ENCODE results near the gene JAG2. TPM values are rescaled to one million over a fixed set of nuclear protein-coding genes. Genes with fewer than 3 reads are reported as not detected.

Gene JAG2
- total RNA-seq, result 0.53 and 0.58 TPM in 2 replicates

DNA sequence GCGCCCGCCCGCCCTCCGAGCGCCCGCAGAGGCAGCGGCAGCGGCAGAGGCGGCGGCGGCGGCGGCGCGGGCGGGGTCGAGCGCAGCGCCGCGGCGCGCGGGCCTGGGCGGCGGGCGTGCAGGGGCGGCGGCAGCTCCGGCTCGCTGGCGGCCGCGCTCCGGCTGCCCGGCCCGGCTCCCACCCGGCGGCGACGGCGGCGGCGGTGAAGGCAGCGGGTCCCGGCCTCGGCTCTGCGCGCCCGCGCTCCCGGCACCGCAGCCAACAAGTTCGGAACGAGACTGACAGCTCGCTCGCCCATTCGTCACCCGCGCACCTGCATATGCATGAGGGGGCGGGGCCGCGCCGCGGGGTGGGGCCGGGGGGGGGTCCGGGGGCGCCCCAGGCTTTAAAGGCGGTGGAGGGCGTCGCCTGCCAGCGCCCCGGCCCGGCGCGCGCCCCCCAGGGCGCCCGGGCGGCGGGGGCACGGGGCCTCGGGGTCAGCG, at the start of gene JAG2:
TSS of gene JAG2 (minus strand) at position 281 of the 483 bp plus-strand sequence. CDS start 356 bp downstream, outside the sequence.

DNA sequence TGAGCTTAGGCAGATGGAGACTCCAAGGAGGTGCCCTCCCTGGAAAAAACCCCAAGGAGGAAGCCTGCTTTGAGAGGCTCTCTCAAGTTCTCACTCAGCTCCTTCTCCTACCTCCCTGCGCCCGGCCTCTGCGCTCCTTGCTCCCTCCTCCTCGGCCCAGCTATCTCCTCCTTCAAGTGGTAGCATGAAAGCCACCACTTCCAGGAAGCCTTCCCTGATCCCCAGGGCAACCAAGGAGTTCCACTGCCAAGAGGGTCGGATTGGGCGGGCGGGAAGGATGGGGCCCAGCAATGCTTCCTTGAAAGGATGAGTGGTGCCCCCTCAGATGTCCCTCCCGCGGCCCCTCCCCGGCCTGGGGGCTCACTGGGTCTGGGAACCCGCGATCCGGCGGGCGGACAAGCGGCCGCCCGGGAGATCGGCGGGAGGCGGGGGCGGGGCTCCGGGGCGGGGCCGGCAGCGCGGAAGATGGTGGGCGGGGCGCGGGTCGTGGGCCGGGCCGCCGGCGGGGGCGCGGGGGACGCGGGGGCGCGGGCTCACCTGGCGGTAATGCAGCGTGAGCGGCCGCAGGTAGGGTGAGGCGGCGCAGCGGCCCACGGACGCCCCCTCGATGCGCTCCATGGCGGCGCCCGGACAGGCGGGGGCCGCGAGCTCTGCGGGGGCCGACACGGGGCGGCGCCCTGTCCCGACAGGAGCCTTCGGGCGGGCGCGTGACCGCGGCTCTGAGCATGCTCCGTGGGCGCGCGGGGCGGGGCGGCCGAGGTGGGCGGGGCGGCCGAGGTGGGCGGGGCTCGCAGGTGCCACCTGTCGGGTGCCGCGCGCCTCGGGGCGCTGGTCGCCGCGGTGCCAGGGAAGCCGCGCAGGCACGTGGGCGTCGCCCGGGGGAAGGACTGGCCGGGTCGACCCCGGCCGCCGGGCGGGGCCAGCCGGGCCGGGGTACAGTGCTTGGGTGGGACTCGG, 12.3 kb upstream of the JAG2 start, which contains the start of gene NUDT14:
TSS of gene NUDT14 (minus strand) at position 721 of the 957 bp plus-strand sequence. CDS start at position 618, 103 bp downstream.

Other genes with a start within 250 kb of the JAG2 start
- gene PLD4, start 243.9 kb downstream of the JAG2 start, total RNA-seq, result not detected in 2 replicates
- 22.5 and 26.1 TPM in 2 replicates for gene AHNAK2, start 190.4 kb downstream of the JAG2 start, total RNA-seq
- 5.2 and 8.3 TPM in 2 replicates for gene CLBA1, start 183.0 kb downstream of the JAG2 start, total RNA-seq
- gene CDCA4, start 147.7 kb downstream of the JAG2 start, total RNA-seq, result 20.5 and 22.7 TPM in 2 replicates
- gene GPR132, start 103.3 kb downstream of the JAG2 start, total RNA-seq, result not detected in 2 replicates
- gene NUDT14, start 12.5 kb upstream of the JAG2 start, total RNA-seq, result 23.7 and 43.0 TPM in 2 replicates
- gene BTBD6, start 79.8 kb upstream of the JAG2 start, total RNA-seq, result 56.0 and 80.1 TPM in 2 replicates
- 25.0 and 26.8 TPM in 2 replicates for gene BRF1, start 132.2 kb upstream of the JAG2 start, total RNA-seq
- 46.4 and 47.1 TPM in 2 replicates for gene PACS2, start 146.0 kb upstream of the JAG2 start, total RNA-seq
- 0.35 TPM in 1 of 2 replicates, not detected in the other for gene TEX22, start 229.8 kb upstream of the JAG2 start, total RNA-seq

Data from myometrial cell (primary cell).